Left hindlimb (tissue), 1 donor: ENCODE results near the gene GJD2.

Experiments
- DNase-seq: peaks from one replicate; pipeline ENCODE4 v3.0.0-alpha.2; 2018

The GJD2 gene

GRCh38 chr15:34754674-34755418, at the start of gene GJD2:
GJD2 (minus strand) TSS chr15:34754998; CDS start chr15:34754488, 510 bp downstream.
- DNase-seq = no peak

DNA sequence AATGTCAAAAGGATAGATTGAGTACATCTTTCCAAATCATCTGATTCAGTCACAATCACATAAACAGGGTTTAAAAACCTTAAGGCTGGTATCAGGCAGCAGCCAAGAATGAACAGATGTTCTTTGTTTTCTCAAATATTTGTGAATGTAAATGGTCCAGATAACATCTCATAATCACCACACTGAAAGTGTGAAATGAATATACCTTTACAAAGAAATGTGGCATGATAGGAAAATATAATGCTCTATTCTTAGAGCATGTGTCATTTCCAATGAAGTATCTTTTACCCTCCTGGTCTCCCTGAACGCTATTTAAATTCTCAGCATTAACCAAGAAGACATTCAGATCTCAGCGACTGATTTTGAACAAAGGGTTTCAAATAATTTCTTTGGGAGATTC, 49.3 kb upstream of the GJD2 start:
- DNase-seq = no peak

- no peak for DNase-seq
Observed at GRCh38 chr15:34802803-34803750, 48.3 kb upstream of the GJD2 start.

- no peak for DNase-seq
Observed at GRCh38 chr15:34802371-34802770, 47.6 kb upstream of the GJD2 start.

- DNase-seq = peak; percentile 74
Observed at GRCh38 chr15:34799149-34800101, 44.6 kb upstream of the GJD2 start.

GRCh38 chr15:34796847-34797435, 42.1 kb upstream of the GJD2 start:
- DNase-seq = no peak

- peak; percentile 70 for DNase-seq
Observed at GRCh38 chr15:34795267-34796081, 40.7 kb upstream of the GJD2 start, which contains the start of gene ACTC1. ACTC1 (minus strand) TSS chr15:34795549; CDS start chr15:34794808, 741 bp downstream.

- DNase-seq = no peak
Observed at GRCh38 chr15:34794590-34795206, 39.9 kb upstream of the GJD2 start.

GRCh38 chr15:34793901-34794300, 39.1 kb upstream of the GJD2 start:
- no peak for DNase-seq

- no peak for DNase-seq
Observed at GRCh38 chr15:34793071-34793470, 38.3 kb upstream of the GJD2 start.

DNA sequence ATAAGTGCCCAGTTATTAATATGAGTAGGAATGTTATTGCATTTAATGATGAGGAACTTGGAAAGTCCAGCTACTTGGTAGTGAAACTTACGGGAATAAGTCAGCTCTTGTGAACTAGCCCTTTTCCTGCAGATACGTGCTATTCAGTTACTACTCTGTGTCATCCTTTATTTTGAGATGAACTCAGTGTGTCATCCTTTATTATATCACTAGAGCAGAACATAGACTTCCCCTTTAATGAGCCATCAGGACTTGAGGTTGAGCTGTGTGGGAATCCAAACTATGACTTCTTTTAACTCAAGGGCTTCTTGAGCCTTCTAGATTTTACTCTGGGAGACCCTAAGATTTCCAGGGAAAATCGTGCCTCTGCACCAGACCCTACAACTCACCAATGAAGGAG, 36.9 kb upstream of the GJD2 start:
- no peak for DNase-seq

- DNase-seq = no peak
Observed at GRCh38 chr15:34790121-34790520, 35.3 kb upstream of the GJD2 start.

DNA sequence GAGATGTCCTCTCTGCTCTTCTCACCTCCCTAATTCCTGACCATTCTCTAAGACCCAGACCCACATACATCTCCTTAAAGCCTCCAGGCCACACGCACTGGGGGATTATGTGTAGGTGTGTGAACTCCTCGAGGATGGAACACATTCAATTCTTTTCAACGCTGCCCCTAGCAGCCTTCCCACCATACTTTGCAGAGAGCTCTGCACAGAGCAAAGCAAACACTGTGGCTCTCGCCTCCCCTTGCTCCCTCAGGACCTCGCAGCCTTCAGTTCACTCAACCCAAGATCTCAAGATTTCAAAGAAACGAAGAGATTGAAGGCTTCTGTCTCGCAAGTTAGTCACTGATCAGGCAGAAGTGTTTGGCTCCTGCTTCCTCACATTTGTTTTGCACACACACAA, 34.5 kb upstream of the GJD2 start:
- no peak for DNase-seq

- DNase-seq = no peak
Observed at GRCh38 chr15:34786206-34786605, 31.4 kb upstream of the GJD2 start.

- no peak for DNase-seq
Observed at GRCh38 chr15:34783991-34784390, 29.2 kb upstream of the GJD2 start.

DNA sequence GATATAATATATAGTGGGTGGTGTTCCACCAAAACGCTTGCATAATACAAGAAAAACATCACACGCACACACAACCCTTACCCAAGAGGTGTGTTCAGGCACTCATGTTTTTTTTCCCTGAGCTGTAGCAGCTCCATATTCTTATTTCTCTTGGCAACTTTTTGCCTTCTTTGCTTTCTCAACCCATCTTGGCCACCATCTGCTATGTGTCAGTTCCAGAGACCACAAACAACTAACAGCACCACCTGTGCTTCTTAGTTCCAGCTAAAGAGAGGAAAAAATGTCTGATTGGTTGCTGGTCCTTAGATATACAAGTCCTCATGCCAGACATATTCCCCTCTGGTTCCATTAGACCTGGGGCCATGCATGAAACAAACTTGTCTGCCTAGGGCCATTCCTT, 28.6 kb upstream of the GJD2 start:
- DNase-seq = no peak

- DNase-seq = no peak
Observed at GRCh38 chr15:34782901-34783300, 28.1 kb upstream of the GJD2 start.

DNA sequence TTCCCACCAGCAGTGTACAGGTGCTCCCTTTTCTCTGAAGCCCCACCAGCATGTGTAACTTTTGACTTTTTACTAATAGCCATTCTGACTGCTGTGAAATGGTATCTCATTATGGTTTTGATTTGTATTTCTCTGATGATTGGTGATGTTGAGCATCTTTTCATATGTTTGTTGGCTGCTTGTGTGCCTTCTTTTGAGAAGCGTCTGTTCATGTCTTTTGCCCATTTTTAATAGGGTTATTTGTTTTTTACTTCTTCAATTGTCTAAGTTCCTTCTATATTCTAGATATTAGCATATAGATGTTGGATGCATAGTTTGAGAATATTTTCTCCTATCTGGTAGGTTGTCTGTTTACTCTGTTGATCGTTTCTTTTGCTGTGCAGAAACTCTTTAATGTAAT, 25.9 kb upstream of the GJD2 start:
- DNase-seq = no peak

DNA sequence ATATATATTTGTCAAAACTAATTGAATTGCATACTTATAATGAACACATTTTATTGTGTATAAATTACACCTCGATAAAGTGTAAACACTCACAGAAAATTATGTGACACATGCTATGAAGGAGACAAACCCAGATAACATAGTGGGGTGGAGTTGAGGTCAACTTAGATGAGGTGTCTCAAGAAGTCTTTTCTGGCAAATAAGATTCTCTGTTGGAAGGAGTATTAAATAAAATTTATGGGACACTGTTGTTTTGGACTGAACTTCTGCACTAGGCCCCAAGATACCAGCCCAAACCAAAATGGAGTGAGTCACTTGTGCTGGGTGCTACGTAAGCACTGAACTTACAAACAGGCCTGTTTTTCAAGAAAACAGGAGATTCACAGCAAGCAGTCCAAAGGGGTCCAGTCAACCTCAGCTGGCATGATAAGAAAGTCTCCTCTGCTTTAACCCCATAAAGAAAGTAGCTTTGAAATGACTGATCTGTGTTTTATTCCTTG, 21.9 kb upstream of the GJD2 start:
- no peak for DNase-seq

DNA sequence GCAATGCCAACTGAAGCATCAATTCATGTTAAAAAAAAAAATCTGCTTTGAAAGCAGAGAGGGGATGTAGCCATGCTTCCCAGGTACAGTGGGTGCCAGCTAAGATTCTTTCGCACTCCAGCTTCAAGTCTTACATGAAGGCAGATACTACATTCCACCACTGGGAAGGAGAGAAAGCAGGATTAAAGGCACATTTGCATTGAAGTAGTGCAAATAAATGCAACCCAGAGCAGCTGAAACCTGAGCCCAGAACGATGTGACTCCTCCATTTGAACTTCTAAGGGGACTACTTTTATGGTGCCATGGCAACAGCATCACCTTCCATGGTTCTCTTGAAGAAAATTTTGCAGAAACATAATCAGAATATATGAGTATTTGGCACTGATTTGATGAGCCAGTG, 19.1 kb upstream of the GJD2 start:
- DNase-seq = no peak

GRCh38 chr15:34773013-34773412, 18.2 kb upstream of the GJD2 start:
- DNase-seq = no peak
